HEK293 (cell line): ENCODE measurements around the gene TRPM8.

ENCODE experiments used
- PATZ1 ChIP-seq: fragments of 450-650 bp; formaldehyde crosslinking; IDR thresholded peaks from 2 replicates; pipeline ENCODE4 v1.5.1; 2016; ENCODE audit warnings: missing biosample characterization, missing genetic modification characterization
- SP2 ChIP-seq: fragments of 450-650 bp; formaldehyde crosslinking; IDR thresholded peaks from 2 replicates; pipeline ENCODE4 v1.5.1; 2016; ENCODE audit warnings: missing biosample characterization, missing genetic modification characterization
- TRIM28 ChIP-seq: IDR thresholded peaks from 2 replicates; pipeline ENCODE4 v1.6.1; 2011; ENCODE audit warnings: low read length, control low read depth, borderline replicate concordance
- YY2 ChIP-seq: fragments of 450-650 bp; formaldehyde crosslinking; IDR thresholded peaks from 2 replicates; pipeline ENCODE4 v1.5.1; 2016; ENCODE audit warnings: missing biosample characterization, missing genetic modification characterization
- ZFP69B ChIP-seq: fragments of 450-650 bp; formaldehyde crosslinking; IDR thresholded peaks from 2 replicates; pipeline ENCODE4 v1.5.1; 2016; ENCODE audit warnings: missing biosample characterization, missing genetic modification characterization
- ZNF112 ChIP-seq: fragments of 450-650 bp; formaldehyde crosslinking; IDR thresholded peaks from 2 replicates; pipeline ENCODE4 v1.5.0; 2017; ENCODE audit warnings: missing biosample characterization, missing genetic modification characterization
- ZNF16 ChIP-seq: fragments of 450-650 bp; formaldehyde crosslinking; IDR thresholded peaks from 2 replicates; pipeline ENCODE4 v1.5.1; 2016; ENCODE audit warnings: low read depth, missing biosample characterization, missing genetic modification characterization
- ZNF19 ChIP-seq: fragments of 450-650 bp; formaldehyde crosslinking; IDR thresholded peaks from 2 replicates; pipeline ENCODE4; 2016; ENCODE audit warnings: missing biosample characterization, missing genetic modification characterization, low read depth
- ZNF2 ChIP-seq: fragments of 450-650 bp; formaldehyde crosslinking; IDR thresholded peaks from 2 replicates; pipeline ENCODE4 v1.5.1; 2016; ENCODE audit warnings: missing biosample characterization, missing genetic modification characterization
- ZNF423 ChIP-seq: fragments of 450-650 bp; formaldehyde crosslinking; IDR thresholded peaks from 2 replicates; pipeline ENCODE4 v1.5.1; 2016; ENCODE audit warnings: missing biosample characterization, missing genetic modification characterization
- ZNF514 ChIP-seq: fragments of 450-650 bp; formaldehyde crosslinking; IDR thresholded peaks from 2 replicates; pipeline ENCODE4 v1.5.1; 2016; ENCODE audit warnings: missing biosample characterization, missing genetic modification characterization
- TF ChIP-seq, protein P1 (sequence below): fragments of 450-650 bp; formaldehyde crosslinking; IDR thresholded peaks from 2 replicates; pipeline ENCODE4 v1.5.1; 2016; ENCODE audit warnings: missing biosample characterization, missing genetic modification characterization
- TF ChIP-seq, protein P2 (sequence below): fragments of 450-650 bp; formaldehyde crosslinking; IDR thresholded peaks from 2 replicates; pipeline ENCODE4 v1.5.1; 2016; ENCODE audit warnings: missing biosample characterization, missing genetic modification characterization

DNA sequence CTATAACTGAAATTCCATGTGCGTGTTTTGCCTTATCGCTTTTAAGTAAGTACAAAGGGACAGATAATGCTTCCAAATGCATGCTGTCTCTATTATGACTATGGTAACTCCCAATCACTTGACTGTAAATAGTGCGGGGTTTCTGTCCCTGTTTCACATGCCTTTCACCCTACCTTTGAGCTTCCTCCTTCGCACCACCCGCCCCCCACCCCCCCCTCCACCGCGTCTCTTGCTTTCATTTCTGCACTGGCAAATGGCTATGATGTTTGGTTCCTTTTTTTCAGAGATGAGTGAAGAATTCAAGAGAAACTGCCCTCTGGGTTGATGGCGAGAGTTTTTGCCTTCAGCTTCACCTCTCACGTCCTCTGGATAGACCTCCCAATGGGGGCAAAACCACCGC is 108.3 kb downstream of the TRPM8 start:
- TF ChIP-seq, protein P1, sequence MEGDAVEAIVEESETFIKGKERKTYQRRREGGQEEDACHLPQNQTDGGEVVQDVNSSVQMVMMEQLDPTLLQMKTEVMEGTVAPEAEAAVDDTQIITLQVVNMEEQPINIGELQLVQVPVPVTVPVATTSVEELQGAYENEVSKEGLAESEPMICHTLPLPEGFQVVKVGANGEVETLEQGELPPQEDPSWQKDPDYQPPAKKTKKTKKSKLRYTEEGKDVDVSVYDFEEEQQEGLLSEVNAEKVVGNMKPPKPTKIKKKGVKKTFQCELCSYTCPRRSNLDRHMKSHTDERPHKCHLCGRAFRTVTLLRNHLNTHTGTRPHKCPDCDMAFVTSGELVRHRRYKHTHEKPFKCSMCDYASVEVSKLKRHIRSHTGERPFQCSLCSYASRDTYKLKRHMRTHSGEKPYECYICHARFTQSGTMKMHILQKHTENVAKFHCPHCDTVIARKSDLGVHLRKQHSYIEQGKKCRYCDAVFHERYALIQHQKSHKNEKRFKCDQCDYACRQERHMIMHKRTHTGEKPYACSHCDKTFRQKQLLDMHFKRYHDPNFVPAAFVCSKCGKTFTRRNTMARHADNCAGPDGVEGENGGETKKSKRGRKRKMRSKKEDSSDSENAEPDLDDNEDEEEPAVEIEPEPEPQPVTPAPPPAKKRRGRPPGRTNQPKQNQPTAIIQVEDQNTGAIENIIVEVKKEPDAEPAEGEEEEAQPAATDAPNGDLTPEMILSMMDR (tag by site-specific recombination): no peak
- TF ChIP-seq TRIM28 (no peak), ZNF514 (tag by site-specific recombination) (no peak), SP2 (tag by site-specific recombination) (no peak), PATZ1 (no peak), ZNF2 (tag by site-specific recombination) (no peak), ZNF16 (tag by site-specific recombination) (no peak), ZNF423 (tag by site-specific recombination) (no peak), ZNF112 (tag by site-specific recombination) (no peak), YY2 (tag by site-specific recombination) (no peak), ZNF19 (tag by site-specific recombination) (no peak), ZFP69B (no peak)
- TF ChIP-seq, protein P2, sequence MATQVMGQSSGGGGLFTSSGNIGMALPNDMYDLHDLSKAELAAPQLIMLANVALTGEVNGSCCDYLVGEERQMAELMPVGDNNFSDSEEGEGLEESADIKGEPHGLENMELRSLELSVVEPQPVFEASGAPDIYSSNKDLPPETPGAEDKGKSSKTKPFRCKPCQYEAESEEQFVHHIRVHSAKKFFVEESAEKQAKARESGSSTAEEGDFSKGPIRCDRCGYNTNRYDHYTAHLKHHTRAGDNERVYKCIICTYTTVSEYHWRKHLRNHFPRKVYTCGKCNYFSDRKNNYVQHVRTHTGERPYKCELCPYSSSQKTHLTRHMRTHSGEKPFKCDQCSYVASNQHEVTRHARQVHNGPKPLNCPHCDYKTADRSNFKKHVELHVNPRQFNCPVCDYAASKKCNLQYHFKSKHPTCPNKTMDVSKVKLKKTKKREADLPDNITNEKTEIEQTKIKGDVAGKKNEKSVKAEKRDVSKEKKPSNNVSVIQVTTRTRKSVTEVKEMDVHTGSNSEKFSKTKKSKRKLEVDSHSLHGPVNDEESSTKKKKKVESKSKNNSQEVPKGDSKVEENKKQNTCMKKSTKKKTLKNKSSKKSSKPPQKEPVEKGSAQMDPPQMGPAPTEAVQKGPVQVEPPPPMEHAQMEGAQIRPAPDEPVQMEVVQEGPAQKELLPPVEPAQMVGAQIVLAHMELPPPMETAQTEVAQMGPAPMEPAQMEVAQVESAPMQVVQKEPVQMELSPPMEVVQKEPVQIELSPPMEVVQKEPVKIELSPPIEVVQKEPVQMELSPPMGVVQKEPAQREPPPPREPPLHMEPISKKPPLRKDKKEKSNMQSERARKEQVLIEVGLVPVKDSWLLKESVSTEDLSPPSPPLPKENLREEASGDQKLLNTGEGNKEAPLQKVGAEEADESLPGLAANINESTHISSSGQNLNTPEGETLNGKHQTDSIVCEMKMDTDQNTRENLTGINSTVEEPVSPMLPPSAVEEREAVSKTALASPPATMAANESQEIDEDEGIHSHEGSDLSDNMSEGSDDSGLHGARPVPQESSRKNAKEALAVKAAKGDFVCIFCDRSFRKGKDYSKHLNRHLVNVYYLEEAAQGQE (tag by site-specific recombination): no peak
